Measurements from ENCODE around the gene PRAMEF26.
"Not testable (repeated sequence)": the region's sequence is repeated elsewhere in the genome, so short reads cannot be mapped to it uniquely, and the experiment has no call there.

- TF ChIP-seq CTCF (IDR thresholded peaks at IDR 0.05; ENCODE audit: insufficient read depth, low read length); POLR2AphosphoS5 (IDR thresholded peaks at IDR 0.05; ENCODE audit: low read depth); GABPA (IDR thresholded peaks at IDR 0.05; ENCODE audit: low read depth); REST (IDR thresholded peaks at IDR 0.05; ENCODE audit: insufficient replicate concordance, low read depth); SPI1 (IDR thresholded peaks at IDR 0.05; ENCODE audit: borderline replicate concordance, low read depth): not testable (repeated sequence)
Observed at GRCh38 chr1:13116754-13117153, 39.1 kb downstream of the PRAMEF26 start, which contains the start of gene HNRNPCL2.

All from HL-60 (cell line).